NCI-H2227 (cell line): Measurements from ENCODE around the gene ZBTB39.
A peak's percentile ranks its signal among the peaks of the same experiment; 100 is the strongest.
"Not testable (repeated sequence)": the region's sequence is repeated elsewhere in the genome, so short reads cannot be mapped to it uniquely, and the experiment has no call there.

Experiments used
- DNase-seq: peaks from one replicate; lab custom pipeline; 2025; ENCODE audit not compliant: unreplicated experiment; lab: John Stamatoyannopoulos, UW

ZBTB39 gene

GRCh38 chr12:57005980-57006808, at the start of gene ZBTB39:
TSS of gene ZBTB39 (minus strand) at chr12:57006546. CDS start at chr12:57004917, 1,629 bp downstream.
- DNase-seq: peak; percentile 68

GRCh38 chr12:57055824-57056223, 49.5 kb upstream of the ZBTB39 start:
- DNase-seq: no peak

DNA sequence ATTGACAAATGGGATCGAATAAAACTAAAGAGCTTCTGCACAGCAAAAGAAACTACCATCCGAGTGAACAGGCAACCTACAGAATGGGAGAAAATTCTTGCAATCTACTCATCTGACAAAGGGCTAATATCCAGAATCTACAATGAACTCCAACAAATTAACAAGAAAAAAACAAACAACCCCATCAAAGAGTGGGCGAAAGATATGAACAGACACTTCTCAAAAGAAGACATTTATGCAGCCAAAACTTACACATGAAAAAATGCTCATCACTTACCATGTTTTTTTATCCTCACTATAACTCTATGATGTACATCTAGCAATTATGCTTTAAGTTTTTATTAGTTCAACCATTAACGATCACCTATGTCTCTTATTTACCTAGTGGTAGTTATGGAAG, 47.6 kb upstream of the ZBTB39 start:
- DNase-seq: not testable (repeated sequence)

- not testable (repeated sequence) for DNase-seq
Measured at GRCh38 chr12:57053146-57053545, 46.8 kb upstream of the ZBTB39 start.

GRCh38 chr12:57051011-57051410, 44.7 kb upstream of the ZBTB39 start:
- DNase-seq: no peak

DNA sequence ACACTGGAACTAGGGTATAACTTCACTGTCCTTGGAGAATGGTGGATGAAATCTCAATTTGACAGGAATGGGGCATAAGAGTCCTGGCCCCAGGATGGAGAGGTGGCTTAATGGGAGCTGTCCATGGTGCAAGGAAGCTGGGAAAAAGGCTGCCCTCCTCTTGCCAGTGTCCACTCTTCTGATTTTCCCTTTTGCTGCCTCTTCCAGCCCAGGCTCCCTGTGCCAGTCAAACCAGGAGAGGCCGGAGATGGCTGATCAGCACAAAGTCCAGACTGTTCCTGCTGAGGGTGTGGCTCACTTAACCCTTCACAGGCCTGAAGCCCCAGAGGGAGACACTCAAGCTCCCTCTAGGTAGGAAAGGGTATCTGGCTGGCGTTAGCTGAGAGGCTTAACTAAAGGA, 43.5 kb upstream of the ZBTB39 start, which contains the start of gene MYO1A:
MYO1A (minus strand) TSS at position 240 of the 400 bp plus-strand sequence. CDS start 1,806 bp downstream, outside the sequence.
- DNase-seq: no peak

- DNase-seq: no peak
Measured at GRCh38 chr12:57049119-57049446, 42.7 kb upstream of the ZBTB39 start.

GRCh38 chr12:57048423-57049118, 42.2 kb upstream of the ZBTB39 start:
- DNase-seq: no peak

DNA sequence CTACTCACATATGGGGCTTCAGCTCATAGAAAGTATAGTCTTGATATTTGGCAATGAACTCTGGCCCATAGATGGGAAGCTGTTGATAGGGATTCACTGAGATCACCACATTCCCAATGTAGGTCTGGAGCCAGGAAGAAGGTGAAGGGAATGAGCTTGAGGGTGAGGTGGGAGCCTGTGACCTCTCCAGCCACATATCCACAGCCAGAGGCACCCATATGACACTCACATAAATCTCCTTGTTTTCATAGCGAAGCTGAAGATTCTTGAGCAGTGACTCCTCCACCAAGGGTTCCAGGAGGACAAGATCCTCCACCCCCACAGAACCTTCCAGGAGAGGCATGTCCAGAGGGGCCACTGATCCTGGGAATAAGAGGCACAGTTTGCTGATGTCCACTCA, 41.6 kb upstream of the ZBTB39 start:
- DNase-seq: no peak

DNA sequence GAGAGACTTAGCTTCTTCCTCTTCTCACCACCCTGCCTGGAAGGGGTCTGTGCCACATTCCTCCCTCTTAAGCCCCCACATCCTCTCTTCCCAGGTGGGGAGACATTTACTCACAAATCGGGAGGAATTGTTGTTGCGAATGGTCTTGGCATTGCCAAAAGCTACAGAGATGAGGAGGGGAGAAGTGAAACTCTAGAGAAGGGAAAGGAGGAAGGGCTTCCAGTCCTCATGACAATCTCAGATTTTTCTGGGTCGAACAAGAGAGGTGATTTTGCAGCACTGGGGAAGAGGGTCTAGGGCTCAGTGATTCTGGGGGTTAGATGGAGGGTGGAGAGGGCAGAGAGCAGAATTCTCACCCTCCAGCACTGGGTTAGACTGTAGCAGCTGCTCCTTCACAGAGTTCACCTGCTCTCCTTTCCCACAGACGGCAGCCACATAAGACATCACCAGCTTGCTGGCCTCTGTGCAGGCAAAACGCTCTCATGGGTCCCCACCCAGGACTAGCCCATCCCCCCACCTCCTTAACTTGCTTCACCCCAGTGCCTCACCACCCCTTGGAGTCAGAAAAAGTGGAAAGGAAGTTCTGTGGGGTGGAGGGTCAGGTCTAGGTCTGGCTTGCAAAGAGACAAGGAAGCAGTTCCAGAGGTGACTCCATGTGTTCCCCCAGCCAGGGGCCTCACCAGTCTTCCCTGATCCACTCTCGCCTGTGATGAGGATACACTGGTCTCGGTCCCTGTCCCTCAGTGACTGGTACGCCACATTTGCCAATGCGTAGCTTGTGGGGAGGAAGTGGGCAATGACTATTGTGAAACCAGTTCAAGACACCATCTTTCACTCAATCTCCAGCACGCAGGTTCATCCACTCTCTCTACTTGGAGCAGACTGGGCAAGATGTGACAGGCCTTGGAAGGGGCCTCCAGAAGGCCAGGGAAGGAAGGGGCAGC, 40.9 kb upstream of the ZBTB39 start:
- no peak for DNase-seq

DNA sequence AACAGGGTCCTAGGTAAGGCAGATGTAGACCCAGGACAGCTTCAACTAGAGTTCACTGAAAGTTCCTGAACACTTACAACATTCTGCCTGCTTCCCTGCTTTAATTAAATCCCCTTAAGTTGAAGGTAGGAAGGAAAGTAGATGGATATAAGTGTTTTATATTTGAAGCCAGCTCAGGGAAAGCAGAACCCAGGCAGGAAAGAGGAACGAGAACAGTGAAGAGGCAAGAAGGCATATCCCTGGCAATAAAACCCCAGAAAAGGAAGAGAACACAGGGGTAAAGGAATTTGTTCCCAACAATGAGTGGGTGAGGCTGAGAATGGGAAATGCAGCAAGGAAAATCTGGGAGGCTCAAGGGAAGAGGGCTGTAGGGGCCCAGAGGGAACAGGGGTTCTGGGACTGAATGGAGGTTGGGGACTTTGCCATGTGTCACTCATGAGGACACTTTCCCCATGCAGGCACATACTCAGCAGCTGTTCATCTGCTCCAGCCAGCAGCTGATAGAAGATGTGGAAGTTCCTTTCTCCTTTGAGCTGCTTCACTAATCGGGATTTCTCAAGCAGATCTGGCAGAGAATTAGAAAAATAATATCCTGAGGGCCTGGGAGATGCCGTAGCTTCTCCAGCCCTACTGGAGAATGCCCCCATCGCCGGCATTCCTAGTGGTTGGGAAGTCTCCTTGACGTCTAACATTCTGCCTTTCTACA, 39.9 kb upstream of the ZBTB39 start:
- DNase-seq: no peak

DNA sequence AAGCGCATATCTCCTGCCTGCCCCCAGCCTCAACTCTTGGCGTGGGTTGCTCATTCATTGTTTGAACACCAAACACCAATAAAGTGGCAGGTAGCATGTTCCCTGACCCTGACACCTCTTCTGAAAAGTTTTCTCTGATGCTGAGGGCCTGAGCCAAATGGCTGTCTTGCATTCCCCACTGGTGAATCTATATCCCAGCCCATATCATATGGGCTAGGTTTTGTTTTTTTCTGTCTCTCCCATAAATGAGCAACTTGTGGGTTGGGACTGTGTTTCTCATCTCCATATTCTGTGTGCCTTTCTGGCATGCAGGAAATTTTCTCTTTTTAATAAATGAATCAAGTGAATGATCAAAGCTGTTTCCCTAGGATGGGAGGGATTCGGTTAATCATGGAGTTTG, 38.5 kb upstream of the ZBTB39 start:
- no peak for DNase-seq

DNA sequence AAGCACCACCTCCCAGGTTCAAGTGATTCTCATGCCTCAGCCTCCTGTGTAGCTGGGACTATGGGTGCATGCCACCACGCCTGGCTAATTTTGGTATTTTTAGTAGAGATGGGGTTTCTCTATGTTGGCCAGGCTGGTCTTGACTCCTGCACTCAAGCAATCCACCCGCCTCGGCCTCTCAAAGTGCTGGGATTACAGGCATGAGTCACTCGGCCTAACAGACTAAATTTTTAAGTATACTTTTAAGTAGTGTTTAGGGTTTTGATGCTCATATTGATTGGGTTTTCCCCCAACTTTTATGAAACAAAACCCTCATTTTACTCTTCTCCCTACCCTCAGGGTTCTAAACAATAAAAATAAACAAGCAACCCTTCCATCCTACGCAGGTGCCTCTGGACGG, 38.1 kb upstream of the ZBTB39 start:
- DNase-seq: no peak

GRCh38 chr12:57042695-57043094, 36.3 kb upstream of the ZBTB39 start:
- DNase-seq: no peak

DNA sequence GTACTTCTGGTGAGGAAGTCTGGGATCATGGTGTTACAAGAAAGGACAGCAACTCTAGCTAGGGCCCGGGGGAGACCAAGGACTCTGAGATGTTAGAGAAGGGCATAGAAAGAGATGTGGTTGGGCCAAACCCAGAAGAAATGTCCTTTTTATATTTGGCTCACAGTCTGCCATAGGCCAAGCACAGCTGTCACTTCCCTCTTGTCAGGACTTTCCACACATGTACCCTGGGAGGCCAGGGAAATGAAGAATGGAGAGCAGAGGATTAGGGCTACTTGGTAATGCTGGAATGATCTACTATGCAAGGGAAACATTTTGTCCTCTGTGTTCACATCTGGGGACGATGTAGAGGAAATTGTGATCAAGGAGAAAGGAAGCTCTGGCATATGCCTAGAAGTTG, 34.4 kb upstream of the ZBTB39 start:
- DNase-seq: no peak

GRCh38 chr12:57040211-57040610, 33.9 kb upstream of the ZBTB39 start:
- no peak for DNase-seq

GRCh38 chr12:57039016-57039798, 32.9 kb upstream of the ZBTB39 start:
- no peak for DNase-seq

GRCh38 chr12:57037264-57037663, 30.9 kb upstream of the ZBTB39 start:
- DNase-seq: no peak

- no peak for DNase-seq
Measured at GRCh38 chr12:57033431-57033830, 27.1 kb upstream of the ZBTB39 start.

DNA sequence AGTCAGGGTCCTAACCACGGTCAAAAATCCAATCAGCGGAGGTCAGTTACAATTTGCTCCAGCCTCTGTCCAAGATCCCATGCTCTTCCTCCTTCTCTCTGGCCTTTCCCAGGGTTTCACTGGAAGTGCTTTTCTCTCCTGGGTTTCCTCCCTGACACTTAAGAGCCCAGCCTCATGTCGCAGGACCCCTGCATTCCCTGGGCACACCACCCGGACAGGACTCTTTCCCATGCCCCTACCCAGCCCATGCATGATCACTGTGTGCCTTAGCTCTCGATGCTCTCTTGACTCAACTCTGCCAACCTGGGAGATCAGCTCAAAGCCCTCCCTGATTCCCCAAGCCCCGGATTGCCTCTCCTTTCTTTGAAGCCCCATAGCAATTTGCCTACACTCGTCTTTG, 25.4 kb upstream of the ZBTB39 start:
- DNase-seq: no peak
